Left ventricle myocardium superior (tissue), 1 donor: ENCODE measurements around the gene TSPEAR. TPM values are rescaled to one million over a fixed set of nuclear protein-coding genes. Genes with fewer than 3 reads are reported as not detected.

Source experiments
- ATAC-seq: fragments of 200-7000 bp; cut with Tn5 transposase; one replicate; pipeline ENCODE4 v1.9.1; 2020; ENCODE audit warnings: mild to moderate bottlenecking, moderate library complexity
- DNase-seq: peaks from one replicate; pipeline ENCODE4 v3.0.0-alpha.2; 2020
- intact Hi-C: fragments of 100-400 bp; cut with micrococcal nuclease; formaldehyde crosslinking; loops from one replicate; pipeline ENCODE4 v1.11.0; 2022
- total RNA-seq: library from RNA; stranded (reverse); fragmentation: NEBNext Ultra II Directional; extraction: Animal tissue kit (Norgen Biotek cat#: 25700); gene quantifications from one replicate; pipeline ENCODE4 v1.2.1, GENCODE V29; 2021
- donor health status: DM: no; HTN: yes; CAD: no; lungs with severe emphysema.

The TSPEAR gene
- total RNA-seq, 1 donor from 2014 or later: 2.7 TPM

DNA sequence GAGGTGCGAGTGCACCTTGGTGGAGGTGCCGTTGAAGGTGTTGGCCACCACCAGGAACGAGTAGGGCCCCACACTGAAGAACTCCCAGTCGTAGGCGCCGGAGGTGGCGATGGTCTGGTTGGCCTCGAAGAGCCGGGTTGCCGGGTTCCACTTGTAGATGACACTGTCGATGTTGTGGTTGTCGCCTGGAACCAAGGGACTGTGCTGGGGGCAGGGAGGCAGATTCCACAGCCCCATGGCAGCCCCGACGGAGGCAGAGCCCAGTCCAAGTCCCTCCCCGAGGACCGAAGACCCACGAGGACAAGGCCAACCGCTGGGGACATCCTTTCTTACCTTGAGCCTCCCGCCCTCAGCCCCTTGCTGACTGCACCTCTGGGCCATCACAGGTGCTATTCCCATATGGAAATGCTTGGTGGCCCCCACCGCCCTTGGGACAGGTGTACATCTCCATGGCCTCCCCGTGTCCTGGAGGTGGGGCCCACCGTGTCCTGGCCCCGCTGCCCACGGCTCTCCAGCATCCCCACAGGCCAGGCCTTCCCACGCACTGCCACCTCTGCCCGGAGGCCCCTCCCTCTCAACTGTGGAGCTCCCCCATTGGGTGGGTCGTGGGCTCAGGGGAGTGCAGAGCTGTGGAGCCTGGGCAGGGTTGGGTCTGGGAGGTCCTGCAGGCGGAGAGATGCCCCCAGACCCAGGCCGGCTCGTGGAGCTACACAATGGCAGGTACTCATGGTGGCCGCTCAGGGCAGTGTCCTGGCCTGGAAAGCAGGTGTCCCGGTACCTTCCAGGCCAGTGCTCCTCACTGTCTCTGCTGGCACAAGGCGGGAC, 189.2 kb downstream of the TSPEAR start:
- intact Hi-C loops: no loop called here
- no peak for ATAC-seq
- peak; percentile 18 for DNase-seq

DNA sequence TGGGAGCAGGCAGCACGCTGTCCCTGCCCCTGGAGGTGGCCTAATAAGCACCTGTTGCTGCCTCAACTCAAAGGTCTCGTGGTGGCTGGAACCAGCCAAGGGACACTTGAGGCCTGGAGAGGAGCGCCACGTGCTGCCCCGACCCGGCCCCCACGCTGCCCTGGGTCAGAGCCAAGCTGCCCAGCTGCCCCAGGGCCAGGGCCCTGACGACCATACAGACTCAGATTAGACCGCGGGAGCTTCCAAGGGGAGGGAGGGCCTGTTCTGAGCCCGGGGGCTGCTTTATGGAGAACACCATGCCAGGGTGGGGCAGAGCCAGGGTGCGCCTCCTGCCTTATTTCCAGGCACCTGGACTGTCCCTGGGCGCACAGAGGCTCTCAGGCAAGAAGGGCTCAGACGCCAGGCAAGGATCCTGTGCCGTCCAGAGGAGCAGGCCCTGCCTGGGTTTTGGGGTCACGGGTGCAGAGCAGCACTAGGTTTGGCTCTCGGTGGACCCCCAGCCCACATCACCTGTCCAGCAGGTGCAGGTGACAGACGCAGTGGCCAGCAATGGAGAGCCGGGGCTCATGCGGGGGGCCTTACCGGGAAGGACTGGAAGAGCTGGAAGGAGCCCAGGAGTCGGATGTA, 190.0 kb downstream of the TSPEAR start:
- peak; percentile 51 for ATAC-seq
- intact Hi-C loops: no loop called here

DNA sequence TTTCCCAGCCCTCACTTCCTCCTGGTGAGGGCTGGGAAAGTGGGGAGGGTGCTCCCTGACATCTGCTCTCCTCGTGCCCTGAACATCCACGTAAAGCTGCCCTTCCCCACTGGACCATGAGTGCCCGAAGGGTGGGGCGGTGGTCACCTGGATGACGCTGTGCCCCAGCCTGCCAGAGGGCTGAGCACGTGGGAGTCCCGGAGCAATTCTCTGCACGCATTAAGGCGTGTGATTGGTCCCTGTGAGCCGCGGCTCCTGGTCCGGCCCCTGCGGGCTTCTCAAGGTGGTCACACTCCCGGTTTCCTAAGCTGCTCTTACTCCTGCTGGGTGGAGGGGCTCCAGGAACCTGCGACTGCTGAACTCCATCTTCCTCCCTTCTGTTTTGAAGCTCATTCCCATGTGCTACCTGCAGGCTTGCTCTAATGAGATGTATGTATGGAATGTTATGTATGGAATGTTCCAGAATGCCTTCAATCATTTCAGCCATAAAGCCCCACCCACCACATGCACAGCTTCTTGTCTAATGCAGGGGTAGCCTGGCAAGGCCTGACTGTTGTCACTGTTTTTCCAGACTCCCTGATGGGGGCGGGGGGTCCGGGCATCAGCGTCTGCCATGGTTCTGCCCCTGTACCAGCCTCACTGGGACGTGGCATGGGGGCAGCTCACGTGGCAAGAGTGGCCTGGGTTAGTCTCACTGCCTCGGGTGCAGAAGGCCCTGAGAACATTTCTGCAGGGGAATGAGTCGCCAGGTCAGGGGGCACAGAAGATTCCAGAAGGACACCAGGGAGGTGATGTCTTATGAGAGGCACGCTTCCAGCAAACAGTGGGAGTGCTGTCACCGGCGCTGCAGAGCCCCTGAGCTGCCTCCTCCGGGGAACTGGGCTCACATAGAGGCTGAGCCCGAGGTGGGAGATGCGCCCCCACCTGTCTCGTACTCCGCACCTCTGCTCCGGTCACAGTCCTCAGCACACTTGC, 190.8 kb downstream of the TSPEAR start:
- DNase-seq (peak; percentile 11), ATAC-seq (no peak)
- intact Hi-C loops: no loop called here

More for the DNA sequence above, 190.0 kb downstream of the TSPEAR start:
- DNase-seq: peak; percentile 19

DNA sequence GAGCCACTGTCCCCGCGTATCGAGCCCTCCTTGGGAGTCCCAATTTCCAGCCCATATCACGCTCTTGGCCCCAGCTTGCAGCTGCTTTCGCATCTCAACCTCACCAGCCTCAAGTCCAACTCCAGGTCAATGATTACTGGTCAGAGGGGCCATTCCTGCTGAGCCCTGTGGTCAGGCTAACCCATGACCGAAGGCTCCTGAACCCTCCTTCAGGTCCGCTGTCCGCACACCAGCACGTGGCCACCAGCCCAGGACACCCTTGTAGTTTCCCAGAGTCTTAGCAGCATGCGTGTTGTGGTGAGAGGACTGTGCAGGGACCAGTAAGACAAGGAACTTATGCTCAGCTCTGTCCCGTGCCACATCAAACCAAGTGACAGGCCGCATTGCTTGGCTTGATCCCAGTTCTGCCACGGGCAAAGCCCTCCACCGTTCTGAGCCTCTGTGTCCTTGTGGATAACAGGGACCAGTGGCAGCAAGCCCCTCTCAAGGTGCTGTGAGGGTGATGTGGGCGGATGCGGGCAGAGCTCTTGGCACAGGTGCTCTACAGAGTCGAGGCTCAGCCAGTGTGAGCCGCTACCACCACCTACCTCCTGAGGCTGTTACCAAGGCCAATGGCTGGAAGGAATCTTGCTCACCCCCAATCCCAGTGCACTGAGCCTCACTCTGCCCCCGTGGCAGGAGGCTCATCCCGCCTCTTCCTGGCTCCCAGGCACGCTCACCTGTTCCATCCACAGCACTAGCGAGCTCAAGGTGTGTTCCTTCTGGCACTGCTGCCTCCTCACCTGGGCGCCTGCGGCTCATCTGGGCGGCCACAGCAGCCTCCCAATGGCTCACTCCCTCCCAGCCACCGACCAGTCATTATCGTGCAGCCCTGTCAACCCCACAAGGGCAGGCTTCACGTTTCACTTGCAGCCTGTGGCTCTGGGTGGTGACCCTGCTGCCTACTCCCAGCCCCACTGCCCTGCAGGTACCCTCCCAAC, 191.7 kb downstream of the TSPEAR start:
- intact Hi-C loops: no loop called here
- ATAC-seq (no peak), DNase-seq (peak; percentile 11)

DNA sequence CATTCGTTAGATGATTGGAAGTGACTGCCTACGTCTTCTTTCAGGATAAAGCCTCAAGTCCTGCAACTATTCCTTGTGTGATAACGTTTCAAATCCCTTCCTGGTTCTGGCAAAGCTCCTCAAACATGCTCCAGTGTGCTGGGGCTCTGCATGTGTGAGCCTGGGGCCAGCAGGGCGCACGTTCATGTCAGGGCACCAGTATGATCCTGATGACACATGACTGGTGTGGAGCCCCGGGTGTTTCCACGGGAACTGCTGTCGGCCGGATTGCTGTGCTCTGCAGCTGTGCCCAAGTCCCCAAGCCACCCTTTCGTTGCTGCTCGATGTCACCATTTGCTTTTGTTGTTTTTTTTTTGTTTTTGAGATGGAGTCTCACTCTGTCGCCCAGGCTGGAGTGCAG, 192.7 kb downstream of the TSPEAR start:
- intact Hi-C loops: no loop called here
- peak; percentile 18 for DNase-seq
- no peak for ATAC-seq

DNA sequence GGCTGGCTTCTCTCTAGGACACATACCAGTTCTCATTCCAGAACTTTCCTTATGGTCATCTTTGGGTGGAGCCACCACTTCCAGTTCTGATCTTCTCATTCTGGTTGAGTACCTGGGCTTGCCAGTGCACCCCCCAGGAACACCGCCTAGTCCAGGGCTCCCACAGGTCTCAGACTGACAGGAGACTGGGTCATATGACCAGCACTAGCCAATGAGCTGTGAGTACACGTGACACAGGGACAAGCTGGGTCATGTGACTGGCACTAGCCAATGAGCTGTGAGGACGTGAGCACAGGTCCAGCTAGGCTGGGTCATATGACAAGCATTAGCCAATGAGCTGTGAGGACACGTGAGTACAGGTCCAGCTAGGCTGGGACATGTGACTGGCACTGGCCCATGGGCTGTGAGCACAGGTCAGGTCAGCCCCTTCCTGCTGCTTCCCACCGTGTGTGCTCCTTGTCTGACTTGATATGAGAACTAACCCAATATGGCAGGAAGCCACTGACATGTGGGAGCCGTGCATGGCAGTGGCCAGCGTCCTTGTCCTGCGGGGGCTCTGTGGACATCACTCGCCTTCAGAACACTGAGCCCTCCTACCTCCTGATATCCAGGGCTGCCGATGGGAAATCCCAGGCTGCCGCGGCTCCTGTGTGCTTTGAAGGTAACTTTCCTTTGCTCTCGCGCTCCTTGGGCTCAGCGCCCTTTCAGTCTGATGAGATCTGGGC, 194.0 kb downstream of the TSPEAR start:
- DNase-seq: no peak
- ATAC-seq: no peak
- intact Hi-C loops: no loop called here

DNA sequence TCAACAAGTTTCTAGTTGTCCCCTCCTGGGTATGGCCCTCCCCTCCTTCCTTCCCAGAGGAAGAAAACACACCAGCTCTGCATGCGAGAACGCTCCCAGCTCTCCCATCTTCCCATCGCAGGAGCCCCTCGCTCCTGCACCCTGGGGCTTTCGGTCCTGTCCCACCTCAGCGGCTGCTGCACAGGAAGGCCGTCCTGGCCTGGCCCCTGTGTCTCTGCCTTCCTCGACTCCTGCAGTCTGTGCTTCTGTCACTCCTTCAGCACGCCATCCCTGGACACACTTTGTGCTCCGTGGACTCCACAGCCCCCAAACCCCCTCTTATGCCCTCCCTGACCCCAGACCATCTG, 194.6 kb downstream of the TSPEAR start:
- intact Hi-C loops: no loop called here
- ATAC-seq: no peak
- DNase-seq: no peak

DNA sequence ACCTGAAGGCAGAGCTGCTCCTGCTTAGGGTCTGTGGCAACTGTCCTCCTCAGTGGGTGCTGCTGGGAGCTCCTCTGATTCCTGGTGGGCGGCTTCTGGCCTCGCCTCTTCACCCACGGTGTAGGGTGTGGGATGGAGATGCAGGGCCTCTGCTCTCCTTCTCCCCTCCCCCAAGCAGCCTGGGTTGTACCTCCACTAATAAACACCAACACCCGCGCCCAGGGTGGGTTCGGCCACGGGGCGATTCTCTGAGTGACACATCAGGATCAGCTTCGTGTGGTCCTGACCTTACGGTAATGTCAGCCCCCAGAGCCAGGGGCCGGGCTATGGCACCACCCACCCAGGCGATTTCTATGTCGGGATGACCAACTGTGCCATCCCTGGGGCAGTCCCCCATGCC, 195.0 kb downstream of the TSPEAR start:
- ATAC-seq: no peak
- no peak for DNase-seq
- intact Hi-C loops: no loop called here

DNA sequence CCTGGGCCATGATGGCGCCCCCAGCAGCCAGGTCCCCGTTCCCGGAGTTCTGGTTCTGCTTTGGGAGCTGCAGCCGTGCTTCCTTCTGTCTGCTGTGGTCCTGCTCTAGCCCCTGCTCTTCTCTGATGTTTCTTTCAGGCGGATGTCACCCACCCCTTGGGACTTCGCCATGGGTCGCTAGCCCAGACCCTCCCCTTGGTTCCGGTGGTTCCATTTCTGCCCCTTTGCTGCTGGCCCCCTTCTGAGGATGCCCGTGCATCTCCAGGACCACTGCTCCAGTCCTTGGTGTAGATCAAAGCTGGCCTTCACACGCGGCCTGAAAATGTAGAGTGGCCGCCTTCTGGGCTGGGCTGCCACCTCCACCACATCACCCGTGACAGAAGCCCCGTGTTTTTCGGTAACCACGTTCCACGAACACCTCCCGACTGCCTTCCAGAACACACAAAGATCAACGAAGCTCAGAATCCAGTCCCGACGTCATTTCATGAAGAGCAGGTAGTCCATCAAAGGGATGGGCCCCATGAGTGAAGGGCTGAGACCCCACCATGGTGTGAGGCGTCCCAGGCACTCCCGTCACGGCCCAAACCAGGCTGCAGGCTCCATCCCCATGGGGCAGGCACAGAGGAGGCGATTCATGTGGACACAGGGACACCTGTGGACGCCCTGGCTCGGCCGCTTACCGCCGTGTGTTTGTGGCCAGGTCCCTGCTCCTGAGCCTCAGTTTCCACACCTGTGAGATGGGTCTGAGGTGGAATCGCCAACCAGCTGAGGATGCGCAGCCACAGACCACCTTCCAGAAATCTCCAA, 195.8 kb downstream of the TSPEAR start:
- intact Hi-C loops: no loop called here
- DNase-seq: no peak
- ATAC-seq: no peak

DNA sequence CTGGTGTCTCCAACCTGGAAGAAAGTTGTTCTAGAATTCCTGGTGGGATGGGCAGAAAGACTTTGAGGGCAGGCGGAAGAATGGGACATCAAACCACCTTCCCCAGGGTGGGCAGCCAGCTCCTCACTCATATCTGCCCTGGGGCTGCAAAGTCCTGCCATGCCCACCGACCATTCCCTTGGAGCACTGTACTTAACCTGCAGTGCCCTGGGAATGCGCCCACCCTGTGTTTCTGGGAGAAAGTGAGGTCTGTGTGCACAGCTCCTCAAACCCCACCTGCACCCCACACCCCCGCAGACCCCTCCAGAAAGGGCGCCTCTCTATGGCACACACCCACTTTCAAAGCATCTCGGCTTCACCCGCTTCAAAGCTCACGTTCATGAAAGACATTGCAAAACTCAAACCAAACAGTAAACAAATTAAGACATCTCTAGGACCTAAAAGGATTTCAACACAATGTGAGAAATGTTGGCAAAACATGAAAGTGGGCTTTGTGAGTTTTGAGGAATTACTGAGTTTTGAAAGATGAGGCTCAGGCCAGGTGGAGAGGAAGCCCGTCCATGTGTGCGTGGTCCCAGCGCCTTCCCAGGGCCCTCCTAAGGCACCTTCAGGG, 196.5 kb downstream of the TSPEAR start:
- intact Hi-C loops: no loop called here
- ATAC-seq (no peak), DNase-seq (no peak)

DNA sequence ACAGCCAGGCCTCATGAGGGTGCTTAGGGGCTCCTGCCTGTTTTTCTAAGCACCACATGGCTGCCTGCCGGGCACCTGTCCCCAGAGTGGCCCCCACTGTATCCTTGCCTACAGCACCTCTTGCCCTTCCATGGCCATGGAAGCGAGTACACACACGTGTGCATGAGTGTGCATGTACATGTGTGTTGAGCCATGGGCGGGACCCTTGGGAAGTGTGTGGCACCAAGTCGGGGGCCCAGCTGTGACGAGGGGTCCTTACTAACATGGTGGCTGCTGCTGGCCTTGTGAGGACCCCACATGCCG, 197.2 kb downstream of the TSPEAR start:
- DNase-seq: no peak
- no peak for ATAC-seq
- intact Hi-C loops: no loop called here

DNA sequence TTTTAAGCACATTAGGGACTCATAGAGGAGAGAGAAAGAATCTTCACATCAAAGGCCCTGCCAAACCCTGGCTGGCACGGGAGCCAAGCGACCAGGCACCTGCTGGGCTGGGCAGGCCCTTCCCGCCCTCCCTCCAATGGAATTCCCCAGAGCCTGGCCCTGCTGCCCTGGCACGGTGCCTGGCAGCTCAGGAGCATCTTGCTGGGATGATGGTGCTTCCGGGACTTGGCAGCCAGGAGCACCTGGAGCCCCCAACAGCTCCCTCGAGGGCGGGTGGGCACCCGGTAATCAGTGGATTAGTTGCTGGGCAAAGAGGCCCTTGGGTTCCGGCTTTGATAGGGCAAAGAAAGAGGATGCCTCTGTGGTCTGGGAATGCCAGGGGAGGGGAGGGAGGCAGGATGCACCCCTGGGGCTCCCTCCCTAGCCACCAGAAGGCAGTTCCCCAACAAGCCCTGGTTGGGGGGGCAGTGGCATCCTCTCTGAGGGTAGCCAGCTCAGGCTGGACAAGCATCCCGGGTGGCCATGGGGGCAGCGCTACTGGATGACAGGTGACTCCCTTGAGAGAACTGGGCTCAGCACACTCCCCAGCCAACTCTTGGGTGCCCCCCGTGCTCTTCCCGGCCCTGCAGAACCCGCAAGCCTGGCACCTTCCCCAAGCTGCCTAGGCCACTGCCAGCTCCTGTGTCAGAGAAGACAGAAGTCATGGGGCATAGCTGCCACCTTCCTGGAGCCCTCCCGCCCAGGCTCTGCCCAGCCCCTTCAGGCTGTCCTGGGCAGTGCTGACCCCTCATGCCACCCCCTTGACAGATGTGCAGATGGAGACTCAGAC, 197.8 kb downstream of the TSPEAR start:
- intact Hi-C loops: no loop called here
- ATAC-seq (no peak), DNase-seq (peak; percentile 54)

DNA sequence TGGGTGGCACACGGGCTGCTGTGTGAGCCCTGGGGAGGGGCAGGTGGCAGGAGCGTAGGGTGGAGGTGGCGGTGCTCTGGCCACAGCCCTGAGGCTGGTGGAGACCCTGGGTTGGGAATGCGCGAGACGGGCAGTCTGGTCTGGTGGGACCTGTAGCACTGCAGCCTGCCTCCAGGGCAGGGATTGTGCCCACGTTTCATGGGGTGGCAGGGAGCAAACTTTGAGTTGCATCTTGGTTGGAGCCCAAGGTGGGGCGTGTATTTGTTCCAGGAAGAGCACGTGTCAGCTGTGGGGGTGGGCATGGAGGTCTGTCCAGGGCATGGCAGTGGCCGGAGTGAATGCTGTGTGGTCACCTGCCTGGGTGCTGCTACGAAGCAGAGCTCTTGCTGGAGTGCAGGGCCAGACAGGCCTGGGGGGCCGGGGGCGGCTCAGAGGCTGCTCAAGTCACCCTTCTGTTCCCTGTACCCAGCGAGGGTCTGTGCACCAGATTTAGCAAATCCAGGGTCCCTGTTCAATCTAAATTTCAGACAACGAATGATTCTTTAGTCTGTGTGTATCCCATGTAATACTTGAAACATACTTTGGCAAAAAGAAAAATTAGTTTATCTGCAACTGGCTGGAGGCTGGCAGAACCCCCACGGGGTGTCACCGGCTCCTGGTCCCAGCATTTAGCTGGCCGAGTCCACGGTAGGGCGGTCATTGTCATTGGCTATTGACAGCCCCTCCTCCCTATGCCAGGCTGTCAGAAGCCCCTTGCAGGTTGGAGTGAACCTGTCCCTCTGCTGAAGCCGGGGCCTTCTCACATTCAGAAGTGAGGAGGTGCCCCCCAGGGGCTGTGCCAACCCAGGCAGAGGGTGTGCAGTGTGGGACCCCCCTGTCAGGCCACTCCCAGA, 198.6 kb downstream of the TSPEAR start:
- DNase-seq (no peak), ATAC-seq (no peak)
- intact Hi-C loops: no loop called here

DNA sequence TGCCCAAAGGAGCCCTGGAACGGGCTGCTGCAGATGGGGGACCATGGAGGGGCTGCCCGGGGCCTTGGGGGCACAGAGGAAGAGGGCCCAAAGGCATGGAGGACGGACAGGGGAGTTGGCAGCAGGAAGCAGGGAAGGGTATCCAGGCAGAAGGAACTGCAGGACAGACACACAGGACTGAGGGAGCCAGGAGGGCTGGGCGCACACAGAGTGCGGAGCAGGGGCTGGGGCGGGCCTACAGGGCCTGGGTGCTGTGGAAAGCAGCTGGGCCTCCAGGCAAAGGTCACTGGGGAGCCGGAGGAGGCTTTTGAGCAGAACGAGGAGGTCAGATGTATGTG, 199.5 kb downstream of the TSPEAR start:
- ATAC-seq (no peak), DNase-seq (no peak)
- intact Hi-C loops: no loop called here

DNA sequence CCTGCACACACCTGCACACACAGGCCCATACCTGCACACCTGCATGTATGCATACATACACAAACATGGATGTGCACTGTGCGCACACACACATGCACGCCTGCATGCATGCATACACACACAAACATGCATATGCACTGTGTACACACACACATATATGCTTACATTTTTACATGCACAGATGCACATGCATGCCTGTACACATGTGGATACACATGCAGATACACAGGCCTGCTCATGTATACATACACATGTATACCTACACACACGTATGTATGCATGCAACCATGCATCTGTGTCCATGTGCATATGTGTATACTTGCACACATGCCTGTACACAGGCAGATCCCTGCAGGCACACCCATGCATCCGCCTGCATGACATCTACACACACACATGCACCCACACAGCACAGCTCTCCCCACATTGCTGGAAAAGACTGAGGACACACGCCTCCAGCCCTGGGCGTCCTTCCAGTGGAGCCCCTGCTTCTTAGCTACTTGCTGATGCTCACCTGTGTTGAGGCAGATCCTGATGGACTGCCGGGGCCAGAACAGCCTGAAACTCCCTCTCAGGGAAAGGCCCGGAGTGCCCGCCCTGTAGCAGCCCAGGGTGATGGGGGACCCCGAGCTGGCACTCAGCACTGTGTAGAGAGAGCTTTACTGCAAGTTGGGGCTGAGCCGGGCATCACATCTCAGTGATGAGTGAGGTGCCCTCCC, 200.0 kb downstream of the TSPEAR start:
- ATAC-seq (no peak), DNase-seq (no peak)
- intact Hi-C loops: no loop called here
